DOHH2 (cell line): ENCODE results near the gene CHD9.

Source experiments
- H3F3A ChIP-seq: fragments of 200-600 bp; sonication (generic), shearing (Covaris generic); 2 replicates; pipeline ENCODE4 v1.6.0; 2016; ENCODE audit warnings: antibody characterized with exemption, mild to moderate bottlenecking; ENCODE audit not compliant: control insufficient read depth, insufficient read depth
- H3K27ac ChIP-seq: fragments of 200-600 bp; sonication (generic); 2 replicates; pipeline ENCODE4 v1.5.1; 2014; ENCODE audit warnings: low read depth, mild to moderate bottlenecking, low read length, moderate library complexity
- H3K27me3 ChIP-seq: fragments of 200-600 bp; sonication (generic); 2 replicates; pipeline ENCODE4 v1.6.1; 2014; ENCODE audit warnings: mild to moderate bottlenecking, low read length, mixed read lengths; ENCODE audit not compliant: control insufficient read depth
- H3K36me3 ChIP-seq: fragments of 200-600 bp; sonication (generic); 2 replicates; pipeline ENCODE4 v1.6.1; 2014; ENCODE audit warnings: mild to moderate bottlenecking, low read length, moderate library complexity, mixed read lengths; ENCODE audit not compliant: control insufficient read depth
- H3K4me1 ChIP-seq: fragments of 200-600 bp; sonication (generic); 2 replicates; pipeline ENCODE4 v1.6.1; 2014; ENCODE audit warnings: mild to moderate bottlenecking, low read length, mixed read lengths; ENCODE audit not compliant: control insufficient read depth
- H3K4me2 ChIP-seq: fragments of 200-600 bp; sonication (generic); 2 replicates; pipeline ENCODE4 v1.6.0; 2014; ENCODE audit warnings: mild to moderate bottlenecking, low read length, moderate library complexity
- H3K4me3 ChIP-seq: fragments of 200-600 bp; sonication (generic); 2 replicates; pipeline ENCODE4 v1.5.1; 2014; ENCODE audit warnings: mild to moderate bottlenecking, low read length, mixed read lengths
- H3K79me2 ChIP-seq: fragments of 200-600 bp; sonication (generic); 2 replicates; pipeline ENCODE4 v1.6.1; 2014; ENCODE audit warnings: mild to moderate bottlenecking, low read length, mixed read lengths; ENCODE audit not compliant: control insufficient read depth
- H3K9me2 ChIP-seq: fragments of 200-600 bp; sonication (generic); replicated peaks from 2 replicates; pipeline ENCODE4 v1.6.1; 2014; ENCODE audit warnings: mild to moderate bottlenecking, low read length, mixed read lengths; ENCODE audit not compliant: control insufficient read depth
- H3K9me3 ChIP-seq: fragments of 200-600 bp; sonication (generic); 2 replicates; pipeline ENCODE4 v1.6.1; 2014; ENCODE audit warnings: antibody characterized with exemption, low read length, mixed read lengths; ENCODE audit not compliant: control insufficient read depth, insufficient read depth
- H4K20me1 ChIP-seq: fragments of 200-600 bp; sonication (generic); 2 replicates; pipeline ENCODE4 v1.6.0; 2014; ENCODE audit warnings: low read depth, mild to moderate bottlenecking, antibody characterized with exemption, low read length, moderate library complexity; ENCODE audit not compliant: control insufficient read depth, insufficient read depth
- CTCF ChIP-seq: fragments of 200-600 bp; sonication (generic); IDR thresholded peaks from one replicate; pipeline ENCODE4 v1.5.1; 2014; ENCODE audit warnings: antibody characterized with exemption, mild to moderate bottlenecking, low read depth, low read length; ENCODE audit not compliant: poor library complexity, severe bottlenecking
- EZH2phosphoT487 ChIP-seq: fragments of 200-600 bp; sonication (generic); IDR thresholded peaks from 2 replicates; pipeline ENCODE4 v1.6.1; 2017; ENCODE audit warnings: borderline replicate concordance, mild to moderate bottlenecking, antibody characterized with exemption, low read length, moderate library complexity, mixed read lengths

CHD9 gene

GRCh38 chr16:53285236-53285635 lies 230.4 kb downstream of the CHD9 start:
- Histone ChIP-seq H3K36me3 (peaks cover 62% of the 10 kb centered on the region), H4K20me1 (no peaks in the 10 kb centered on the region), H3K9me2 (no peaks in the 10 kb centered on the region), H3K4me1 (no peaks in the 10 kb centered on the region), H3K4me3 (no peak overlapping the region), H3K9me3 (no peaks in the 10 kb centered on the region), H3K27me3 (no peaks in the 10 kb centered on the region), H3K27ac (no peak overlapping the region), H3K4me2 (no peak overlapping the region), H3K79me2 (no peaks in the 10 kb centered on the region), H3F3A (no peaks in the 10 kb centered on the region)
- TF ChIP-seq CTCF (no peak), EZH2phosphoT487 (no peak)

GRCh38 chr16:53290520-53290919 lies 235.7 kb downstream of the CHD9 start:
- Histone ChIP-seq H3K4me2 (no peak overlapping the region), H3K27ac (no peak overlapping the region), H3K27me3 (no peaks in the 10 kb centered on the region), H3K9me2 (no peaks in the 10 kb centered on the region), H3K79me2 (no peaks in the 10 kb centered on the region), H3K9me3 (no peaks in the 10 kb centered on the region), H3K36me3 (peaks cover 84% of the 10 kb centered on the region), H4K20me1 (no peaks in the 10 kb centered on the region), H3F3A (no peaks in the 10 kb centered on the region), H3K4me1 (no peaks in the 10 kb centered on the region), H3K4me3 (no peak overlapping the region)
- TF ChIP-seq EZH2phosphoT487, result no peak

- H3K9me2 ChIP-seq, result no peaks in the 10 kb centered on the region
- no peaks in the 10 kb centered on the region for H3F3A ChIP-seq
- no peak overlapping the region for H3K27ac ChIP-seq
- peaks cover 77% of the 10 kb centered on the region for H3K36me3 ChIP-seq
- no peaks in the 10 kb centered on the region for H3K4me1 ChIP-seq
- no peaks in the 10 kb centered on the region for H3K27me3 ChIP-seq
- no peaks in the 10 kb centered on the region for H3K9me3 ChIP-seq
- no peaks in the 10 kb centered on the region for H3K79me2 ChIP-seq
- TF ChIP-seq CTCF, result no peak
- no peak for TF ChIP-seq EZH2phosphoT487
- H4K20me1 ChIP-seq, result no peaks in the 10 kb centered on the region
- no peak overlapping the region for H3K4me2 ChIP-seq
- no peak overlapping the region for H3K4me3 ChIP-seq
Observed at GRCh38 chr16:53291757-53292392, 237.1 kb downstream of the CHD9 start.

GRCh38 chr16:53297477-53297876 lies 242.7 kb downstream of the CHD9 start:
- H4K20me1 ChIP-seq, result no peaks in the 10 kb centered on the region
- H3K27me3 ChIP-seq, result no peaks in the 10 kb centered on the region
- H3K9me3 ChIP-seq, result no peaks in the 10 kb centered on the region
- H3F3A ChIP-seq, result no peaks in the 10 kb centered on the region
- H3K36me3 ChIP-seq, result peaks cover 71% of the 10 kb centered on the region
- no peak overlapping the region for H3K27ac ChIP-seq
- no peaks in the 10 kb centered on the region for H3K79me2 ChIP-seq
- H3K4me1 ChIP-seq, result no peaks in the 10 kb centered on the region
- H3K9me2 ChIP-seq, result no peaks in the 10 kb centered on the region
- H3K4me3 ChIP-seq, result no peak overlapping the region
- no peak overlapping the region for H3K4me2 ChIP-seq
- TF ChIP-seq CTCF, result no peak
- no peak for TF ChIP-seq EZH2phosphoT487
